HL-60 (cell line): Measurements from ENCODE around the gene CCL27.

Experiments
- CTCF ChIP-seq: IDR thresholded peaks from one replicate; pipeline ENCODE4 v1.5.1; 2011; ENCODE audit warnings: low read length, control low read depth, inconsistent platforms; ENCODE audit not compliant: insufficient read depth
- POLR2AphosphoS5 ChIP-seq: IDR thresholded peaks from 2 replicates; pipeline ENCODE4 v1.6.1; 2012; ENCODE audit warnings: low read depth
- SPI1 ChIP-seq: IDR thresholded peaks from 2 replicates; pipeline ENCODE4 v1.6.1; 2012; ENCODE audit warnings: low read depth, mild to moderate bottlenecking, borderline replicate concordance

- TF ChIP-seq SPI1 = no peak
- no peak for TF ChIP-seq POLR2AphosphoS5
- TF ChIP-seq CTCF = no peak
Measured at GRCh38 chr9:34662526-34663302, at the start of gene CCL27.
